Measurements from ENCODE around the gene GCHFR. TPM values are rescaled to one million over a fixed set of nuclear protein-coding genes. Genes with fewer than 3 reads are reported as not detected.

Gene GCHFR
- total and polyA plus RNA-seq, 2 donors (not counting 3 experiments of a cell fraction or from before 2014, with no cell fraction given), result 6.3 to 14.2 TPM

DNA sequence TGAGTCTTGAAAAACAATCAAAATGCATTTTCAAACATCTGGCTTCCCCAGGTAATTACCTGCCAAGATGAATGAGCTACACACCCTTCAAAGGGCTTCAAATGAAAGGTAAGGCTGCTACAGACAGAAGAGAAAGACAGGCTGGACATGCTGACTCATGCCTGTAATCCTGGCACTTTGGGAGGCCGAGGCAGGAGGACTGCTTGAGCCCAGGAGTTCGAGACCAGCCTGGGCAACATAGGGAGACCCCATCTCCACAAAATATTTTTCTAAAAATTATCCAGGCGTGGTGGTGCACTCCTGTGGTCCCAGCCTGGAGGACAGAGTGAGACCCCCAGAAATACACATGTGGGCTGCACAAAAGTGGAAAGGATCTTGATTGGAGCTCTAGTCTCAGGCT is 28.5 kb downstream of the GCHFR start:
- BruUV-seq (replicated peaks), result no TSS peak
- no peak overlapping the region for H3K4me3 ChIP-seq (replicated peaks in 1 of 3; ENCODE audit: insufficient read depth in 1 of 3, low read depth in 1 of 3, low read length in 3 of 3)
- H3K4me2 ChIP-seq (ENCODE audit: insufficient read depth, low read length), result no peak overlapping the region
- no peak for FAIRE-seq
- CTCF ChIA-PET, result interaction anchor here (0.7 to 2.8 kb wide), 7 partner anchors 9 to 101 kb away, joined by 3 to 10 read pairs (median 5); no protein-coding TSS in a partner anchor
- no peaks in the 10 kb centered on the region for H4K20me1 ChIP-seq (replicated peaks; ENCODE audit: control insufficient read depth, extremely low read depth, insufficient read depth, low read length)
- H3K36me3 ChIP-seq (ENCODE audit: control insufficient read depth in 2 of 2, extremely low read depth in 1 of 2, insufficient read depth in 2 of 2, low read length in 2 of 2), result no peaks in the 10 kb centered on the region
- no peak overlapping the region for H2AFZ ChIP-seq (ENCODE audit: low read depth, low read length)
- H3K9me3 ChIP-seq (replicated peaks; ENCODE audit: control insufficient read depth, insufficient read depth, low read length), result no peaks in the 10 kb centered on the region
- no peak for DNase-seq (ENCODE audit: low read depth, low spot score)
- no peak overlapping the region for H3K9ac ChIP-seq (replicated peaks; ENCODE audit: extremely low read depth, insufficient read depth, low read length)
- no peaks in the 10 kb centered on the region for H3K9me1 ChIP-seq (replicated peaks; ENCODE audit: control insufficient read depth, extremely low read depth, insufficient read depth, low read length)
- POLR2A ChIA-PET, result no interaction called here
- peaks cover 23% of the 10 kb centered on the region for H3K79me2 ChIP-seq (ENCODE audit: control insufficient read depth, insufficient read depth, low read length)
- H3K27me3 ChIP-seq (ENCODE audit: control insufficient read depth in 2 of 2, insufficient read depth in 2 of 2, low read length in 2 of 2), result no peaks in the 10 kb centered on the region
- TF ChIP-seq, protein P1, sequence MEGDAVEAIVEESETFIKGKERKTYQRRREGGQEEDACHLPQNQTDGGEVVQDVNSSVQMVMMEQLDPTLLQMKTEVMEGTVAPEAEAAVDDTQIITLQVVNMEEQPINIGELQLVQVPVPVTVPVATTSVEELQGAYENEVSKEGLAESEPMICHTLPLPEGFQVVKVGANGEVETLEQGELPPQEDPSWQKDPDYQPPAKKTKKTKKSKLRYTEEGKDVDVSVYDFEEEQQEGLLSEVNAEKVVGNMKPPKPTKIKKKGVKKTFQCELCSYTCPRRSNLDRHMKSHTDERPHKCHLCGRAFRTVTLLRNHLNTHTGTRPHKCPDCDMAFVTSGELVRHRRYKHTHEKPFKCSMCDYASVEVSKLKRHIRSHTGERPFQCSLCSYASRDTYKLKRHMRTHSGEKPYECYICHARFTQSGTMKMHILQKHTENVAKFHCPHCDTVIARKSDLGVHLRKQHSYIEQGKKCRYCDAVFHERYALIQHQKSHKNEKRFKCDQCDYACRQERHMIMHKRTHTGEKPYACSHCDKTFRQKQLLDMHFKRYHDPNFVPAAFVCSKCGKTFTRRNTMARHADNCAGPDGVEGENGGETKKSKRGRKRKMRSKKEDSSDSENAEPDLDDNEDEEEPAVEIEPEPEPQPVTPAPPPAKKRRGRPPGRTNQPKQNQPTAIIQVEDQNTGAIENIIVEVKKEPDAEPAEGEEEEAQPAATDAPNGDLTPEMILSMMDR (IDR thresholded peaks at IDR 0.05; ENCODE audit: extremely low read depth in 1 of 2, insufficient read depth in 1 of 2, low read depth in 1 of 2, low read length in 2 of 2), result no peak
- TF ChIP-seq, protein P2, sequence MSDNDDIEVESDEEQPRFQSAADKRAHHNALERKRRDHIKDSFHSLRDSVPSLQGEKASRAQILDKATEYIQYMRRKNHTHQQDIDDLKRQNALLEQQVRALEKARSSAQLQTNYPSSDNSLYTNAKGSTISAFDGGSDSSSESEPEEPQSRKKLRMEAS (IDR thresholded peaks at IDR 0.05; ENCODE audit: insufficient read depth, insufficient read length), result no peak
- no peak for TF ChIP-seq MYC (IDR thresholded peaks at IDR 0.05; ENCODE audit: low read depth, low read length)
- TF ChIP-seq POLR2AphosphoS5 (IDR thresholded peaks at IDR 0.05; ENCODE audit: insufficient read depth, low read depth, low read length), result no peak
- TF ChIP-seq FOS (IDR thresholded peaks at IDR 0.05; ENCODE audit: borderline replicate concordance, insufficient read depth, low read length), result no peak
- TF ChIP-seq POLR2A (IDR thresholded peaks at IDR 0.05; ENCODE audit: low read depth, low read length), result no peak
- no peak for TF ChIP-seq EZH2 (IDR thresholded peaks at IDR 0.05; ENCODE audit: borderline replicate concordance, low read depth, low read length, severe bottlenecking)
- no peak for TF ChIP-seq GATA2 (IDR thresholded peaks at IDR 0.05; ENCODE audit: insufficient read depth, insufficient read length, low read depth, low read length)
- TF ChIP-seq JUN (IDR thresholded peaks at IDR 0.05; ENCODE audit: borderline replicate concordance, insufficient read depth, insufficient read length, low read depth), result no peak
- intact Hi-C loops (cut with micrococcal nuclease) (loop anchor here (2.0 kb wide), 1 partner anchor 14 kb away; the partner anchor contains the start of genes DNAJC17 and ZFYVE19), dilution Hi-C loops (cut with MboI; ENCODE audit: extremely low pct_ligation_motif_present, low sequenced_read_pairs) (no loop called here)
- no peak overlapping the region for H3K27ac ChIP-seq (ENCODE audit: insufficient read depth, low read depth, low read length)
- peaks cover 55% of the 10 kb centered on the region for H3K4me1 ChIP-seq (ENCODE audit: control insufficient read depth, extremely low read depth, insufficient read depth, low read length)
